Breast epithelium (tissue), 3 donors: Measurements from ENCODE around the gene NUAK1.

Experiments used
- CTCF ChIP-seq, 3 donors: fragments of 450-650 bp; IDR thresholded peaks; one replicate each; pipeline ENCODE4 v1.5.1; 2016 to 2017; ENCODE audit warnings: antibody characterized with exemption in 3 of 3, mild to moderate bottlenecking in 3 of 3, moderate library complexity in 3 of 3
- POLR2A ChIP-seq: fragments of 450-650 bp; IDR thresholded peaks from one replicate; pipeline ENCODE4 v1.6.1; 2016; ENCODE audit warnings: antibody characterized with exemption, mild to moderate bottlenecking, moderate library complexity

- TF ChIP-seq CTCF (IDR thresholded peaks at IDR 0.05) (no peak), POLR2A (no peak)
Measured at GRCh38 chr12:106173442-106173841, 34.7 kb upstream of the NUAK1 start.
